ENCODE results near the gene GRK1.

Gene GRK1

DNA sequence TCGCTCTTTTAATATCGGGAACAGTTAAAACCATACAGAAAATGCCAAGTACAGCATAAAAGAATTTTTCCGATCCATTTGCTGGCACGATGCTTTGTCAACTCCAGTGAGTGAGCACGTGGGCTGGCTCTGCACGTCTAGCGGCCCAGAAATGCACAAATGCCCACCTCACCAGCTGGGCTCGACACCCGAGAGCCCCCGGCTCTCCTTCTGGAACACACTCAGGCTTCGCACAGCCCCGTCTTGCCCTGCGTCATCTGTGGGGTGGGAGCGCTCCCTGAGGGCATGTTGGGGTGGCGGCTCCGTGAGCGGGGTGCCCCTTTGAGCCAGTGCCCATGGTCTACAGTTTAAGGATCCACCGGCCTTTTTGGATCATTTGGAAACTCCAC, 33.5 kb upstream of the GRK1 start:
- TF ChIP-seq, protein P1, sequence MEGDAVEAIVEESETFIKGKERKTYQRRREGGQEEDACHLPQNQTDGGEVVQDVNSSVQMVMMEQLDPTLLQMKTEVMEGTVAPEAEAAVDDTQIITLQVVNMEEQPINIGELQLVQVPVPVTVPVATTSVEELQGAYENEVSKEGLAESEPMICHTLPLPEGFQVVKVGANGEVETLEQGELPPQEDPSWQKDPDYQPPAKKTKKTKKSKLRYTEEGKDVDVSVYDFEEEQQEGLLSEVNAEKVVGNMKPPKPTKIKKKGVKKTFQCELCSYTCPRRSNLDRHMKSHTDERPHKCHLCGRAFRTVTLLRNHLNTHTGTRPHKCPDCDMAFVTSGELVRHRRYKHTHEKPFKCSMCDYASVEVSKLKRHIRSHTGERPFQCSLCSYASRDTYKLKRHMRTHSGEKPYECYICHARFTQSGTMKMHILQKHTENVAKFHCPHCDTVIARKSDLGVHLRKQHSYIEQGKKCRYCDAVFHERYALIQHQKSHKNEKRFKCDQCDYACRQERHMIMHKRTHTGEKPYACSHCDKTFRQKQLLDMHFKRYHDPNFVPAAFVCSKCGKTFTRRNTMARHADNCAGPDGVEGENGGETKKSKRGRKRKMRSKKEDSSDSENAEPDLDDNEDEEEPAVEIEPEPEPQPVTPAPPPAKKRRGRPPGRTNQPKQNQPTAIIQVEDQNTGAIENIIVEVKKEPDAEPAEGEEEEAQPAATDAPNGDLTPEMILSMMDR (IDR thresholded peaks at IDR 0.05; ENCODE audit: extremely low read depth, insufficient read depth, missing control alignments), result no peak
- DNase-seq (ENCODE audit: low spot score), result no peak
- in situ Hi-C loops (cut with MboI; ENCODE audit: low pct_unique_long_range_greater_than_20kb, low sequenced_read_pairs, unreplicated experiment), result no loop called here

GRCh38 chr13:113634279-113635047, 32.6 kb upstream of the GRK1 start:
- TF ChIP-seq, protein P1 (IDR thresholded peaks at IDR 0.05; ENCODE audit: extremely low read depth, insufficient read depth, missing control alignments), result no peak
- in situ Hi-C loops (cut with MboI; ENCODE audit: low pct_unique_long_range_greater_than_20kb, low sequenced_read_pairs, unreplicated experiment), result no loop called here
- DNase-seq (ENCODE audit: low spot score), result no peak

- TF ChIP-seq, protein P1 (IDR thresholded peaks at IDR 0.05; ENCODE audit: extremely low read depth, insufficient read depth, missing control alignments), result no peak
- in situ Hi-C loops (cut with MboI; ENCODE audit: low pct_unique_long_range_greater_than_20kb, low sequenced_read_pairs, unreplicated experiment), result no loop called here
Measured at GRCh38 chr13:113635048-113635420, 32.0 kb upstream of the GRK1 start.

DNA sequence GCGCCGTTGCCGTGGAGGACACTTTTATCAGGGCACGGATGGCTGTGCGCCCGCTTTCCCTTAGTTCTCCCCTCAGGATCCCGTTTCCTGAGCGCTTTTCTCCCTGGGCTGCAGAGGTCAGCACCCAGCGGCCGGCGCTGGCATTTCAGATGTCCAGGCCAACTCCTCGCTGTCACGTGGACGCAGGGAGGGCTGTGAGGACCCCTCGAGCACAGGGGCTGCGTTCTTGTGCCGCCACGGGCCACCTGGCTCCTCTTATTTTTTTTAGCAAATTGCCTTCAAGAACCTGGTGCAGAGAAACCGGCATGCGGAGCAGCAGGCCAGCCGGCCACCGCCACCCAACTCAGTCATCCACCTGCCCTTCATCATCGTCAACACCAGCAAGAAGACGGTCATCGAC, 31.3 kb upstream of the GRK1 start:
- TF ChIP-seq, protein P1 (IDR thresholded peaks at IDR 0.05; ENCODE audit: extremely low read depth, insufficient read depth, missing control alignments), result no peak

More at GRCh38 chr13:113635048-113635420, 32.0 kb upstream of the GRK1 start:
- DNase-seq (ENCODE audit: low spot score), result no peak

GRCh38 chr13:113636266-113636963, 30.6 kb upstream of the GRK1 start:
- TF ChIP-seq, protein P1 (IDR thresholded peaks at IDR 0.05; ENCODE audit: extremely low read depth, insufficient read depth, missing control alignments), result no peak
- in situ Hi-C loops (cut with MboI; ENCODE audit: low pct_unique_long_range_greater_than_20kb, low sequenced_read_pairs, unreplicated experiment), result no loop called here
- no peak for DNase-seq (ENCODE audit: low spot score)

More for the DNA sequence above, 31.3 kb upstream of the GRK1 start:
- in situ Hi-C loops (cut with MboI; ENCODE audit: low pct_unique_long_range_greater_than_20kb, low sequenced_read_pairs, unreplicated experiment), result no loop called here
- DNase-seq (ENCODE audit: low spot score), result no peak

DNA sequence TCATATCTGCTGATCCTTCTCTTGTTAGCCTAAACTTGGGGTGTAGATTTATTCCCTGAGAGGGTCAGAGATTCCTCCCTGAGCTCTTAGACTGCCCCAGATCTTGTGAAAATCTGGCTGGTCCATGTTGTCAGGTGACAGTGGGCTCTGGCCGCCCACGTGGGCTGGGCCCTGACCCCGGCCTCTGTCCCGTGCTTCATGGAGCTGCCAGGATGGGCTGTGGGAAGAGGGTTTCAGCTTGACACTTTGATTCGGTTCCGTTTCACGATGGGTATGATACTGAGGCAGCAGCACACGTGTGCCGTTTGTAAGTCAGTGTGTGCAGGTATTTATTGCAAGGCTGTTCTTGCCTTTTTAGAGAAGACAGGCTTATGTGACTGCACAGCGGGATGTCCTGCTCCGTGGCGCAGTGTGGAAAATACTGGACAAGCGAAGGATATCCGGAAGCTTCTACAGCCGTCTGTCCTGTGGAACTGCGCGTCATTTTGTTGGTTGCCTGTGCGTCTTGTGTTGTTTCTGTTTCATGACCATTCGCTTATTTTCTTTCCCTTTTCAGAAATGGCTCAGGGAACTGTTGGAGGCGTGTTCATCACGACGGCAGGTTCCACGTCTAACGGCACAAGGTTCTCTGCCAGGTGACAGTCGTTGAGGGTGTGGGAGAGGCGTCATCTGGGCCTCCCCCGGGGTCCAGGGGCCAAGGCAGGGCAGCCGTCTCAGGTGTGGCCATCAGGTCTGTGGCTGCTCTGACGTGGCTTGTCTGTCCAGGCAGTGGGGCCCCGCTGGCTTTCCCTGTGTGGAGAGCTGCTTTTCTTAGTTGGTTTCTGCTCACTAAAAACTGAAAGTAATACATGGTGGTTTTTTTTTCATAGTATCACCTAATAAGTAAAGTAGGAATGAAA, 29.5 kb upstream of the GRK1 start:
- in situ Hi-C loops (cut with MboI; ENCODE audit: low pct_unique_long_range_greater_than_20kb, low sequenced_read_pairs, unreplicated experiment), result no loop called here
- TF ChIP-seq, protein P1 (IDR thresholded peaks at IDR 0.05; ENCODE audit: extremely low read depth, insufficient read depth, missing control alignments), result no peak
- no peak for DNase-seq (ENCODE audit: low spot score)
